Sigmoid colon (tissue), 4 donors: Measurements from ENCODE around the gene HTR1B.

Experiments used
- POLR2AphosphoS5 ChIP-seq, 4 donors: sonication (generic); formaldehyde crosslinking; IDR thresholded peaks; one replicate each; pipeline ENCODE4 v1.6.1; 2017; ENCODE audit warnings: antibody characterized with exemption in 4 of 4
- TF ChIP-seq, protein P1 (sequence below), 4 experiments: fragments of 450-650 bp in 3 of 4; fragments of 200-600 bp in 1 of 4; IDR thresholded peaks; one replicate each; pipeline ENCODE4 v1.5.1; 2016 to 2019; ENCODE audit warnings: antibody characterized with exemption in 4 of 4, mild to moderate bottlenecking in 3 of 4, moderate library complexity in 2 of 4

DNA sequence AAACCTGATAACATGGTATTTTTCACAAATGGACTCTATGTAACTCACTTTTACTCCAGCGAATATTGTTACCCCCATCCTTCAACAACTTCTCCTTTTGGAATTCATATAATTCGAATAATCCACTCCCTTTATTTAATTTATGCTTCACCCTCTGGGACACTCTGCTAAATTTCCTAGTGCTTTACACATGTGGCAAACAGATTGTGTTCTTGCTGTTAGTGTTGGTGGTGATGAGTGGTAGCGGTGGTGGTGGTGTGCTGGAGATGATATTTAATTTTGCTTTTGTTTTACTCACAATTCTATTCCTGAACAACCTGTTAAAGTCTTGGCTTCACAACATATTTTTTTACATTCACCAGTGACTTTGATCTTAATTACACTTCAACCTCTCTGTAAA is 32.8 kb downstream of the HTR1B start:
- TF ChIP-seq, protein P1, sequence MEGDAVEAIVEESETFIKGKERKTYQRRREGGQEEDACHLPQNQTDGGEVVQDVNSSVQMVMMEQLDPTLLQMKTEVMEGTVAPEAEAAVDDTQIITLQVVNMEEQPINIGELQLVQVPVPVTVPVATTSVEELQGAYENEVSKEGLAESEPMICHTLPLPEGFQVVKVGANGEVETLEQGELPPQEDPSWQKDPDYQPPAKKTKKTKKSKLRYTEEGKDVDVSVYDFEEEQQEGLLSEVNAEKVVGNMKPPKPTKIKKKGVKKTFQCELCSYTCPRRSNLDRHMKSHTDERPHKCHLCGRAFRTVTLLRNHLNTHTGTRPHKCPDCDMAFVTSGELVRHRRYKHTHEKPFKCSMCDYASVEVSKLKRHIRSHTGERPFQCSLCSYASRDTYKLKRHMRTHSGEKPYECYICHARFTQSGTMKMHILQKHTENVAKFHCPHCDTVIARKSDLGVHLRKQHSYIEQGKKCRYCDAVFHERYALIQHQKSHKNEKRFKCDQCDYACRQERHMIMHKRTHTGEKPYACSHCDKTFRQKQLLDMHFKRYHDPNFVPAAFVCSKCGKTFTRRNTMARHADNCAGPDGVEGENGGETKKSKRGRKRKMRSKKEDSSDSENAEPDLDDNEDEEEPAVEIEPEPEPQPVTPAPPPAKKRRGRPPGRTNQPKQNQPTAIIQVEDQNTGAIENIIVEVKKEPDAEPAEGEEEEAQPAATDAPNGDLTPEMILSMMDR (IDR thresholded peaks at IDR 0.05) = no peak
- no peak for TF ChIP-seq POLR2AphosphoS5 (IDR thresholded peaks at IDR 0.05)
